Stimulated activated naive CD8-positive, alpha-beta T cell treated with anti-CD3 and anti-CD28 coated beads, Interleukin-15, Interleukin-2, amounts not matched to agents 100 U/mL and 50 U/mL, for 24 hours (primary cell): Measurements from ENCODE around the gene ATRIP.

ENCODE experiments used
- ATAC-seq: fragments of 150-1000 bp; cut with Tn5 transposase; one replicate; pipeline ENCODE4 v1.10.0; 2021
- DNase-seq: peaks from one replicate; pipeline ENCODE4 v3.0.0; 2021

The ATRIP gene

GRCh38 chr3:48410205-48411040 lies 36.1 kb upstream of the ATRIP start:
- ATAC-seq = no peak
- no peak for DNase-seq

- no peak for DNase-seq
- no peak for ATAC-seq
Measured at GRCh38 chr3:48411041-48411588, 35.4 kb upstream of the ATRIP start.

GRCh38 chr3:48411606-48412374 lies 34.7 kb upstream of the ATRIP start:
- DNase-seq = no peak
- ATAC-seq = no peak

GRCh38 chr3:48412375-48413001 lies 34.0 kb upstream of the ATRIP start:
- no peak for DNase-seq
- no peak for ATAC-seq

- DNase-seq (no peak), ATAC-seq (no peak)
Measured at GRCh38 chr3:48413086-48413485, 33.5 kb upstream of the ATRIP start.

- ATAC-seq (no peak), DNase-seq (no peak)
Measured at GRCh38 chr3:48413611-48414010, 32.9 kb upstream of the ATRIP start.

- no peak for ATAC-seq
Measured at GRCh38 chr3:48414376-48415250, 31.9 kb upstream of the ATRIP start.

GRCh38 chr3:48415251-48415953 lies 31.1 kb upstream of the ATRIP start:
- ATAC-seq (no peak), DNase-seq (no peak)

More at GRCh38 chr3:48414376-48415250, 31.9 kb upstream of the ATRIP start:
- no peak for DNase-seq

GRCh38 chr3:48416091-48416505 lies 30.4 kb upstream of the ATRIP start:
- ATAC-seq (no peak), DNase-seq (no peak)

- no peak for DNase-seq
- ATAC-seq = no peak
Measured at GRCh38 chr3:48416546-48416945, 30.0 kb upstream of the ATRIP start.

- ATAC-seq (no peak), DNase-seq (no peak)
Measured at GRCh38 chr3:48417529-48418108, 28.9 kb upstream of the ATRIP start.

GRCh38 chr3:48418140-48418539 lies 28.4 kb upstream of the ATRIP start:
- DNase-seq (no peak), ATAC-seq (no peak)

- DNase-seq (no peak), ATAC-seq (no peak)
Measured at GRCh38 chr3:48418651-48419050, 27.9 kb upstream of the ATRIP start.

GRCh38 chr3:48419149-48419548 lies 27.4 kb upstream of the ATRIP start:
- no peak for DNase-seq
- no peak for ATAC-seq

GRCh38 chr3:48419597-48419996 lies 26.9 kb upstream of the ATRIP start:
- ATAC-seq (no peak), DNase-seq (no peak)

- DNase-seq = no peak
- ATAC-seq = no peak
Measured at GRCh38 chr3:48420561-48420960, 26.0 kb upstream of the ATRIP start.

- no peak for ATAC-seq
- no peak for DNase-seq
Measured at GRCh38 chr3:48422272-48422671, 24.3 kb upstream of the ATRIP start.

GRCh38 chr3:48422681-48423080 lies 23.9 kb upstream of the ATRIP start:
- DNase-seq (no peak), ATAC-seq (no peak)

GRCh38 chr3:48423241-48423882 lies 23.2 kb upstream of the ATRIP start:
- DNase-seq = no peak
- ATAC-seq = no peak
